Caco-2 (cell line): ENCODE results near the gene EVI2A. TPM values are rescaled to one million over a fixed set of nuclear protein-coding genes. Genes with fewer than 3 reads are reported as not detected.

Source experiments
- BruUV-seq: library from RNA; stranded (reverse); fragments of 400-500 nt; replicated peaks from 2 replicates; lab custom pipeline; 2021; lab: Mats Ljungman, UMichigan
- CTCF ChIA-PET: fragments of 300-600 bp; sonication (Branson Sonifier 250); formaldehyde crosslinking; loops from one replicate; lab custom pipeline; 2022; ENCODE audit warnings: antibody characterized with exemption; lab: Charles Lee
- POLR2A ChIA-PET: fragments of 300-600 bp; sonication (Branson Sonifier 250); formaldehyde crosslinking; loops from one replicate; lab custom pipeline; 2022; ENCODE audit warnings: antibody characterized with exemption; lab: Charles Lee
- DNase-seq, 2 experiments: peaks; one replicate each; pipeline versions ENCODE4 v3.0.0 to v3.0.0-alpha.2; 2020 to 2022
- H3K27me3 ChIP-seq: replicated peaks from 2 replicates; pipeline ENCODE4 v1.6.0; 2011; ENCODE audit warnings: low read length; ENCODE audit not compliant: control insufficient read depth, insufficient read depth
- H3K36me3 ChIP-seq: 2 replicates; pipeline ENCODE4 v1.5.1; 2011; ENCODE audit warnings: low read length; ENCODE audit not compliant: control insufficient read depth, insufficient read depth
- H3K4me1 ChIP-seq: fragments of 250-450 bp; sonication (Bioruptor Pico); 2 replicates; pipeline ENCODE4 v1.5.1; 2020; ENCODE audit warnings: mild to moderate bottlenecking
- H3K4me3 ChIP-seq: 2 replicates; pipeline ENCODE4 v1.5.1; 2011; ENCODE audit warnings: low read depth, mild to moderate bottlenecking, control low read depth, low read length
- H3K9me3 ChIP-seq: fragments of 250-450 bp; sonication (Bioruptor Pico); 2 replicates; pipeline ENCODE4 v1.5.1; 2020; ENCODE audit warnings: mild to moderate bottlenecking, moderate library complexity
- H3K27ac Mint-ChIP-seq: one replicate; pipeline ENCODE4 v1.8.0; 2022; ENCODE audit warnings: mixed read lengths; ENCODE audit not compliant: unreplicated experiment
- H3K27me3 Mint-ChIP-seq: one replicate; pipeline ENCODE4 v1.8.0; 2022; ENCODE audit warnings: mixed read lengths; ENCODE audit not compliant: insufficient read depth, unreplicated experiment
- H3K36me3 Mint-ChIP-seq: one replicate; pipeline ENCODE4 v1.8.0; 2022; ENCODE audit warnings: mild to moderate bottlenecking, mixed read lengths; ENCODE audit not compliant: insufficient read depth, unreplicated experiment
- H3K4me1 Mint-ChIP-seq: one replicate; pipeline ENCODE4 v1.8.0; 2022; ENCODE audit warnings: low read depth, mixed read lengths; ENCODE audit not compliant: unreplicated experiment
- H3K4me3 Mint-ChIP-seq: one replicate; pipeline ENCODE4 v1.8.0; 2022; ENCODE audit warnings: mild to moderate bottlenecking, moderate library complexity, mixed read lengths; ENCODE audit not compliant: unreplicated experiment
- H3K9me3 Mint-ChIP-seq: one replicate; pipeline ENCODE4 v1.8.0; 2022; ENCODE audit warnings: mixed read lengths; ENCODE audit not compliant: unreplicated experiment
- intact Hi-C: fragments of 100-400 bp; cut with micrococcal nuclease; formaldehyde crosslinking; loops from one replicate; pipeline ENCODE4 v1.10.0; 2022; ENCODE audit not compliant: unreplicated experiment
- total RNA-seq: library from RNA; stranded (reverse); gene quantifications from 2 replicates; pipeline ENCODE4 v1.2.3, GENCODE V29; 2022
- TF ChIP-seq, protein P1 (sequence below), 2 experiments: fragments of 200-600 bp in 1 of 2; IDR thresholded peaks; 1 replicate in 1 of 2; 2 replicates in 1 of 2; pipeline versions ENCODE4 v1.5.1 to v1.8.0; 2011 to 2022; ENCODE audit warnings: antibody characterized with exemption in 1 of 2, control low read depth in 1 of 2, inconsistent platforms in 1 of 2, low read depth in 1 of 2, low read length in 1 of 2, mild to moderate bottlenecking in 1 of 2, moderate library complexity in 1 of 2; ENCODE audit not compliant: insufficient read depth in 1 of 2, severe bottlenecking in 1 of 2, unreplicated experiment in 1 of 2

EVI2A gene
- total RNA-seq, 1 experiment from 2014 or later = not detected

DNA sequence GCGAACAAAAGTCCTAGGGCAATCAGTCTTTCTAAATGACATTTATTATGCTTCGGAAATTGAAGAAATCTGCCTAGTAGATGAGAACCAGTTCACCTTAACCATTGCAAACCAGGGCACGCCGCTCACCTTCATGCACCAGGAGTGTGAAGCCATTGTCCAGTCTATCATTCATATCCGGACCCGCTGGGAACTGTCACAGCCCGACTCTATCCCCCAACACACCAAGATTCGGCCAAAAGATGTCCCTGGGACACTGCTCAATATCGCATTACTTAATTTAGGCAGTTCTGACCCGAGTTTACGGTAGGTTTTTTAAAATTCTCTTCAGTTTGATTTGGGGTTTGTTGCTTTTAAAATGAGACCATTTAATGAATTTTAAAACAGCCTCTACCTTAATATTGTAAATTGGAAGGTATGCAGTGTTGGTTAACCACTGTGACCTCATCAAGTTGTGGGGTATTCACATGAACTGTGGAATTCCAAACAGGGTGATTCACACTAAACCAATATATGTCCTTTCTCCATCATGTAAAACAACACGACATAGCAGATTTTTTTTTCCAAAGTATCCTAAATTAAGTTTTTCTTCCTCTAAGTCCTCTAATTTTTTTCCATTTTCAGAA lies 6.2 kb upstream of the EVI2A start:
- H3K27ac Mint-ChIP-seq = no peak overlapping the region
- TF ChIP-seq, protein P1, sequence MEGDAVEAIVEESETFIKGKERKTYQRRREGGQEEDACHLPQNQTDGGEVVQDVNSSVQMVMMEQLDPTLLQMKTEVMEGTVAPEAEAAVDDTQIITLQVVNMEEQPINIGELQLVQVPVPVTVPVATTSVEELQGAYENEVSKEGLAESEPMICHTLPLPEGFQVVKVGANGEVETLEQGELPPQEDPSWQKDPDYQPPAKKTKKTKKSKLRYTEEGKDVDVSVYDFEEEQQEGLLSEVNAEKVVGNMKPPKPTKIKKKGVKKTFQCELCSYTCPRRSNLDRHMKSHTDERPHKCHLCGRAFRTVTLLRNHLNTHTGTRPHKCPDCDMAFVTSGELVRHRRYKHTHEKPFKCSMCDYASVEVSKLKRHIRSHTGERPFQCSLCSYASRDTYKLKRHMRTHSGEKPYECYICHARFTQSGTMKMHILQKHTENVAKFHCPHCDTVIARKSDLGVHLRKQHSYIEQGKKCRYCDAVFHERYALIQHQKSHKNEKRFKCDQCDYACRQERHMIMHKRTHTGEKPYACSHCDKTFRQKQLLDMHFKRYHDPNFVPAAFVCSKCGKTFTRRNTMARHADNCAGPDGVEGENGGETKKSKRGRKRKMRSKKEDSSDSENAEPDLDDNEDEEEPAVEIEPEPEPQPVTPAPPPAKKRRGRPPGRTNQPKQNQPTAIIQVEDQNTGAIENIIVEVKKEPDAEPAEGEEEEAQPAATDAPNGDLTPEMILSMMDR (IDR thresholded peaks at IDR 0.05; ENCODE audit: insufficient read depth in 1 of 2, low read depth in 1 of 2, low read length in 1 of 2, severe bottlenecking in 1 of 2, unreplicated experiment in 1 of 2) = no peak
- no peaks in the 10 kb centered on the region for H3K27me3 Mint-ChIP-seq
- no peaks in the 10 kb centered on the region for H3K4me1 ChIP-seq
- intact Hi-C loops = no loop called here
- POLR2A ChIA-PET = no interaction called here
- DNase-seq = no peak
- no peaks in the 10 kb centered on the region for H3K27me3 ChIP-seq
- BruUV-seq = no TSS peak
- no peaks in the 10 kb centered on the region for H3K36me3 ChIP-seq
- peaks cover 33% of the 10 kb centered on the region for H3K36me3 Mint-ChIP-seq
- H3K4me1 Mint-ChIP-seq = no peaks in the 10 kb centered on the region
- H3K9me3 ChIP-seq = no peaks in the 10 kb centered on the region
- CTCF ChIA-PET = no interaction called here
- no peak overlapping the region for H3K4me3 ChIP-seq
- no peak overlapping the region for H3K4me3 Mint-ChIP-seq
- no peaks in the 10 kb centered on the region for H3K9me3 Mint-ChIP-seq

DNA sequence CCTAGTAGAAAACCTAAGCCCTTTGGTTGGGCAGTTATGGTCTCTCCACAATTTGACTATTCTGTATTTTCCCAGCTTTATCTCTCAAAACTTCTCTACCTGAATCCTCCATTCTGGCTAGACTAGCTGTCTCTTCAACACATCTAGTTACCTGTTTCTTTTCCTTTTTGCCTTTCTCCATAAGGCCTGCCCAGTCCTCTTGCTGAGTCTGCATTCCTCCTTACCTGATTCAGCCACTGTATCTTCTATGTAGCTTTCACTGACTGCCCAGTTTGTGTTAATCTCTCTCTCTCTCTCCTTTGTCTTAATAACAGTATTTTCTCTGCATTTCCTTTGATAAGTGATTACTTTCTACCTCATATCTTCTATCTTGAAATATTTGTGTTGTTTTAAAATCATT lies 2.1 kb upstream of the EVI2A start:
- intact Hi-C loops = no loop called here
- Histone ChIP-seq H3K36me3 (no peaks in the 10 kb centered on the region; the same call in 1 of the 2 replicates), H3K4me3 (no peak overlapping the region), H3K27me3 (no peaks in the 10 kb centered on the region), H3K9me3 (no peaks in the 10 kb centered on the region), H3K4me1 (no peaks in the 10 kb centered on the region)
- BruUV-seq = no TSS peak
- Mint-ChIP-seq H3K4me1 (no peaks in the 10 kb centered on the region), H3K36me3 (peaks cover 22% of the 10 kb centered on the region), H3K9me3 (no peaks in the 10 kb centered on the region), H3K27me3 (no peaks in the 10 kb centered on the region), H3K4me3 (no peak overlapping the region), H3K27ac (no peak overlapping the region)
- ChIA-PET CTCF (no interaction called here), POLR2A (no interaction called here)
- TF ChIP-seq, protein P1 (IDR thresholded peaks at IDR 0.05; ENCODE audit: insufficient read depth in 1 of 2, low read depth in 1 of 2, low read length in 1 of 2, severe bottlenecking in 1 of 2, unreplicated experiment in 1 of 2) = no peak
- DNase-seq = no peak

DNA sequence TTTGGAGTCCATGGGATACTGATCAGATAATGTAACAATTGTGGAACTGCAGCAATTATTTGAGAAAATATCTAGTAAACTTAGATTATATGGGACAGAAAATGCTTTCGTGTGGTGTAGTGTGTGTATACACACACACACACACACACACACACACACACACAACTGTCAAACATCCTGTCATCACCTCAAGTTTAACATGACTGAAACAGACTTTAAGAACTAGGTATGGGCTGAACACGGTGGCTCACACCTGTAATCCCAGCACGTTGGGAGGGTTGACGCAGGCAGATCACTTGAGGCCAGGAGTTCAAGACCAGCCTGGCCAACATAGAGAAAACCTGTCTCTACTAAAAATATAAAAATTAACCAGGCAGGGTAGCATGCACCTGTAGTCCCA lies 544 bp upstream of the EVI2A start:
- H3K4me3 Mint-ChIP-seq = no peak overlapping the region
- TF ChIP-seq, protein P1 (IDR thresholded peaks at IDR 0.05; ENCODE audit: insufficient read depth in 1 of 2, low read depth in 1 of 2, low read length in 1 of 2, severe bottlenecking in 1 of 2, unreplicated experiment in 1 of 2) = no peak
- no peaks in the 10 kb centered on the region; the same call in 1 of the 2 replicates for H3K36me3 ChIP-seq
- H3K36me3 Mint-ChIP-seq = peaks cover 12% of the 10 kb centered on the region
- no peak overlapping the region for H3K27ac Mint-ChIP-seq
- no peak overlapping the region for H3K4me3 ChIP-seq
- H3K27me3 Mint-ChIP-seq = no peaks in the 10 kb centered on the region
- H3K9me3 ChIP-seq = no peaks in the 10 kb centered on the region
- no peaks in the 10 kb centered on the region for H3K9me3 Mint-ChIP-seq
- no peaks in the 10 kb centered on the region for H3K4me1 ChIP-seq
- ChIA-PET POLR2A (no interaction called here), CTCF (no interaction called here)
- no TSS peak for BruUV-seq
- no peaks in the 10 kb centered on the region for H3K27me3 ChIP-seq
- peaks cover 9% of the 10 kb centered on the region for H3K4me1 Mint-ChIP-seq
- intact Hi-C loops = no loop called here
- DNase-seq = no peak
